Measurements from ENCODE around the gene LDB1. TPM values are rescaled to one million over a fixed set of nuclear protein-coding genes. Genes with fewer than 3 reads are reported as not detected.
A peak's percentile ranks its signal among the peaks of the same experiment; 100 is the strongest.

Gene LDB1
- total RNA-seq, 1 donor from 2014 or later = 28.9 TPM

- ATAC-seq = no peak
Measured at GRCh38 chr10:102134416-102134815, 14.2 kb upstream of the LDB1 start.

- peak; percentile 61 for ATAC-seq
Measured at GRCh38 chr10:102133373-102134195, 13.4 kb upstream of the LDB1 start.

GRCh38 chr10:102132563-102133372, 12.6 kb upstream of the LDB1 start, which contains the start of gene PPRC1:
Gene PPRC1, plus strand, starts transcription at chr10:102133040. Its CDS starts 29 bp downstream, at chr10:102133069.
- peak; percentile 85 for ATAC-seq

- no peak for ATAC-seq
Measured at GRCh38 chr10:102132193-102132562, 12.0 kb upstream of the LDB1 start.

GRCh38 chr10:102131286-102132170, 11.4 kb upstream of the LDB1 start:
- no peak for ATAC-seq

GRCh38 chr10:102123223-102123622, 3.1 kb upstream of the LDB1 start:
- ATAC-seq = no peak

GRCh38 chr10:102122450-102122849, 2.3 kb upstream of the LDB1 start:
- ATAC-seq = no peak

GRCh38 chr10:102121739-102122372, 1.7 kb upstream of the LDB1 start:
- ATAC-seq = no peak

- peak; percentile 2 for ATAC-seq
Measured at GRCh38 chr10:102120991-102121738, 997 bp upstream of the LDB1 start.

- ATAC-seq = peak; percentile 5
Measured at GRCh38 chr10:102119417-102120141, 589 bp downstream of the LDB1 start.

GRCh38 chr10:102118867-102119266, 1.3 kb downstream of the LDB1 start:
- no peak for ATAC-seq

- ATAC-seq = peak; percentile 12
Measured at GRCh38 chr10:102117391-102118159, 2.6 kb downstream of the LDB1 start.

GRCh38 chr10:102116656-102117055, 3.5 kb downstream of the LDB1 start:
- no peak for ATAC-seq

- no peak for ATAC-seq
Measured at GRCh38 chr10:102115775-102116174, 4.4 kb downstream of the LDB1 start.

GRCh38 chr10:102114861-102115618, 5.1 kb downstream of the LDB1 start:
- ATAC-seq = peak; percentile 73

GRCh38 chr10:102113956-102114857, 6.0 kb downstream of the LDB1 start:
- peak; percentile 3 for ATAC-seq

- ATAC-seq = peak; percentile 88
Measured at GRCh38 chr10:102113261-102113955, 6.8 kb downstream of the LDB1 start.

Measured in esophagus mucosa (tissue), 1 donor.